H1 (cell line): ENCODE data around the gene NDUFA3.

ENCODE experiments used
- ATF2 ChIP-seq: IDR thresholded peaks from 2 replicates; pipeline ENCODE4 v1.6.1; 2012; ENCODE audit warnings: low read length, inconsistent platforms
- CEBPB ChIP-seq: IDR thresholded peaks from 2 replicates; pipeline ENCODE4 v1.6.1; 2012; ENCODE audit warnings: low read depth, low read length
- CHD2 ChIP-seq: IDR thresholded peaks from 2 replicates; pipeline ENCODE4 v1.6.1; 2012; ENCODE audit warnings: low read length, improper control_type of control experiment
- CREB1 ChIP-seq: IDR thresholded peaks from 2 replicates; pipeline ENCODE4 v1.6.1; 2012; ENCODE audit warnings: inconsistent platforms
- CTCF ChIP-seq, 3 experiments: IDR thresholded peaks; 1 replicate in 2 of 3; 2 replicates in 1 of 3; pipeline versions ENCODE4 v1.5.1 to v1.6.1; 2011; ENCODE audit warnings: low read length in 3 of 3, mild to moderate bottlenecking in 3 of 3, inconsistent platforms in 2 of 3, low read depth in 1 of 3, moderate library complexity in 1 of 3; ENCODE audit not compliant: insufficient read depth in 1 of 3; ENCODE audit errors: control extremely low read depth in 1 of 3
- EZH2 ChIP-seq: fragments of 200-600 bp; sonication (generic); IDR thresholded peaks from 2 replicates; pipeline ENCODE4 v1.7.1; 2012; ENCODE audit warnings: low read depth, mild to moderate bottlenecking, moderate library complexity, low read length, inconsistent platforms; ENCODE audit not compliant: severe bottlenecking
- HDAC6 ChIP-seq: IDR thresholded peaks from one replicate; pipeline ENCODE4 v1.7.1; 2012; ENCODE audit warnings: low read depth, mild to moderate bottlenecking, inconsistent platforms, low read length, moderate library complexity
- POLR2A ChIP-seq, 2 experiments: IDR thresholded peaks; 1 replicate in 1 of 2; 2 replicates in 1 of 2; pipeline ENCODE4 v1.6.1; 2011; ENCODE audit warnings: low read depth in 2 of 2, low read length in 2 of 2, mild to moderate bottlenecking in 2 of 2; ENCODE audit errors: control extremely low read depth in 1 of 2
- POLR2AphosphoS5 ChIP-seq: IDR thresholded peaks from 2 replicates; pipeline ENCODE4 v1.6.1; 2011; ENCODE audit warnings: low read depth, low read length
- SIN3A ChIP-seq, 2 experiments: IDR thresholded peaks in 1 of 2; conservative IDR thresholded peaks in 1 of 2; 2 replicates each; pipeline ENCODE4 v1.6.1; 2011 to 2012; ENCODE audit warnings: low read length in 2 of 2, improper control_type of control experiment in 1 of 2, low read depth in 1 of 2, mild to moderate bottlenecking in 1 of 2
- SUZ12 ChIP-seq: fragments of 200-600 bp; sonication (generic); IDR thresholded peaks from 2 replicates; pipeline ENCODE4 v1.6.1; 2012; ENCODE audit warnings: mild to moderate bottlenecking, inconsistent platforms, low read length, moderate library complexity, mixed read lengths
- TAF1 ChIP-seq: IDR thresholded peaks from 2 replicates; pipeline ENCODE4 v1.6.1; 2011; ENCODE audit warnings: mild to moderate bottlenecking, low read depth, low read length
- ZNF274 ChIP-seq: IDR thresholded peaks from 2 replicates; pipeline ENCODE4 v1.7.0; 2012; ENCODE audit warnings: low read length, borderline replicate concordance; ENCODE audit errors: extremely low read depth

- TF ChIP-seq ATF2: no peak
- peak; percentile 96 for TF ChIP-seq TAF1
- TF ChIP-seq CTCF (IDR thresholded peaks at IDR 0.05; ENCODE audit: control extremely low read depth in 1 of 3, insufficient read depth in 1 of 3, low read depth in 1 of 3, low read length in 3 of 3): no peak
- peak; percentile 95 for TF ChIP-seq POLR2AphosphoS5
- no peak for TF ChIP-seq ZNF274
- TF ChIP-seq SUZ12: no peak
- TF ChIP-seq CREB1: peak; percentile 99
- TF ChIP-seq CHD2: peak; percentile 61
- TF ChIP-seq POLR2A (IDR thresholded peaks at IDR 0.05; ENCODE audit: control extremely low read depth in 1 of 2, low read depth in 2 of 2, low read length in 2 of 2): peak in 1 of 2 experiments; percentile 86; a peak in 2 of 3 replicates
- no peak for TF ChIP-seq HDAC6
- no peak for TF ChIP-seq EZH2
- peak; percentile 91 to 95; a peak in 3 of 4 replicates for TF ChIP-seq SIN3A (conservative IDR thresholded peaks at IDR 0.05 in 1 of 2, IDR thresholded peaks at IDR 0.05 in 1 of 2; ENCODE audit: low read depth in 1 of 2, low read length in 2 of 2)
- TF ChIP-seq CEBPB: no peak
These were observed 12.7 kb downstream of the NDUFA3 start, which contains the start of the genes PRPF31 and TFPT for GRCh38 chr19:54115109-54116063.
